ENCODE data around the gene GLYATL1. TPM values are rescaled to one million over a fixed set of nuclear protein-coding genes. Genes with fewer than 3 reads are reported as not detected.

The GLYATL1 gene
- total RNA-seq, 1 experiment from 2014 or later, result not detected

GRCh38 chr11:58928107-58928499 is 11.2 kb upstream of the GLYATL1 start:
- H4K20me1 ChIP-seq (ENCODE audit: insufficient read depth), result no peaks in the 10 kb centered on the region
- no peaks in the 10 kb centered on the region for H3K9me2 ChIP-seq (ENCODE audit: insufficient read depth)
- BruUV-seq (replicated peaks), result no TSS peak
- POLR2A ChIA-PET, result no interaction called here
- no peak overlapping the region for H3K9ac ChIP-seq (ENCODE audit: low read length)
- CTCF ChIA-PET, result interaction anchor here (1.5 kb wide), 1 partner anchor 130 kb away, joined by 6 read pairs; no protein-coding TSS in a partner anchor
- no peak overlapping the region for H3K4me2 ChIP-seq (ENCODE audit: low read length)
- no peak for ATAC-seq
- H2AFZ ChIP-seq (ENCODE audit: low read depth, low read length, poor library complexity, severe bottlenecking), result no peak overlapping the region
- no peak overlapping the region for H3K27ac ChIP-seq (ENCODE audit: low read depth, low read length)
- no peak overlapping the region for H3K4me3 ChIP-seq (replicated peaks in 1 of 2; ENCODE audit: low read depth in 1 of 2, low read length in 2 of 2)
- no peaks in the 10 kb centered on the region for H3K36me3 ChIP-seq (ENCODE audit: control insufficient read depth in 1 of 2, insufficient read depth in 2 of 2, low read length in 2 of 2)
- H3K4me1 ChIP-seq (ENCODE audit: control insufficient read depth in 1 of 2, insufficient read depth in 2 of 2, low read length in 2 of 2), result peaks cover 12 to 13% of the 10 kb centered on the region in 2 experiments
- RAD21 ChIA-PET (ENCODE audit: low non-redundant PET in 1 of 2, low total read pairs in 2 of 2, uncharacterized antibody in 2 of 2, unreplicated experiment in 2 of 2), result no interaction called here
- H3K27me3 ChIP-seq (ENCODE audit: insufficient read depth, low read length), result no peaks in the 10 kb centered on the region
- no peak for DNase-seq (ENCODE audit: low read depth, low spot score)
- TF ChIP-seq EZH2phosphoT487 (IDR thresholded peaks at IDR 0.05; ENCODE audit: borderline replicate concordance) (no peak), CTCF (IDR thresholded peaks at IDR 0.05 in 2 of 3, conservative IDR thresholded peaks at IDR 0.05 in 1 of 3; ENCODE audit: borderline replicate concordance in 1 of 3, insufficient read depth in 1 of 3, low read depth in 2 of 3, low read length in 2 of 3) (no peak), POLR2AphosphoS5 (IDR thresholded peaks at IDR 0.05; ENCODE audit: low read depth, low read length) (no peak)
- no peaks in the 10 kb centered on the region for H3K79me2 ChIP-seq (ENCODE audit: insufficient read depth, low read length)
- no peaks in the 10 kb centered on the region for H3K9me3 ChIP-seq (ENCODE audit: control insufficient read depth in 1 of 2, insufficient read depth in 1 of 2, low read depth in 1 of 2, low read length in 2 of 2)
- intact Hi-C loops (cut with micrococcal nuclease), result loop anchor here (10.0 kb wide), 1 partner anchor 217 kb away; the partner anchor contains the start of gene FAM111A

GRCh38 chr11:58928691-58929090 is 10.6 kb upstream of the GLYATL1 start:
- peaks cover 7 to 10% of the 10 kb centered on the region in 2 experiments for H3K4me1 ChIP-seq (ENCODE audit: control insufficient read depth in 1 of 2, insufficient read depth in 2 of 2, low read length in 2 of 2)
- no peaks in the 10 kb centered on the region for H3K79me2 ChIP-seq (ENCODE audit: insufficient read depth, low read length)
- no peak overlapping the region for H2AFZ ChIP-seq (ENCODE audit: low read depth, low read length, poor library complexity, severe bottlenecking)
- H3K9ac ChIP-seq (ENCODE audit: low read length), result no peak overlapping the region
- no peaks in the 10 kb centered on the region for H3K9me2 ChIP-seq (ENCODE audit: insufficient read depth)
- no TSS peak for BruUV-seq (replicated peaks)
- no peak overlapping the region for H3K27ac ChIP-seq (ENCODE audit: low read depth, low read length)
- ATAC-seq (no peak), DNase-seq (ENCODE audit: low read depth, low spot score) (no peak)
- POLR2A ChIA-PET, result no interaction called here
- H3K4me3 ChIP-seq (replicated peaks in 1 of 2; ENCODE audit: low read depth in 1 of 2, low read length in 2 of 2), result no peak overlapping the region
- intact Hi-C loops (cut with micrococcal nuclease), result loop anchor here (10.0 kb wide), 1 partner anchor 216 kb away; the partner anchor contains the start of gene FAM111A
- RAD21 ChIA-PET (ENCODE audit: low non-redundant PET in 1 of 2, low total read pairs in 2 of 2, uncharacterized antibody in 2 of 2, unreplicated experiment in 2 of 2), result no interaction called here
- CTCF ChIA-PET, result no interaction called here
- no peaks in the 10 kb centered on the region for H3K36me3 ChIP-seq (ENCODE audit: control insufficient read depth in 1 of 2, insufficient read depth in 2 of 2, low read length in 2 of 2)
- H3K27me3 ChIP-seq (ENCODE audit: insufficient read depth, low read length), result no peaks in the 10 kb centered on the region
- H3K4me2 ChIP-seq (ENCODE audit: low read length), result no peak overlapping the region
- H3K9me3 ChIP-seq (ENCODE audit: control insufficient read depth in 1 of 2, insufficient read depth in 1 of 2, low read depth in 1 of 2, low read length in 2 of 2), result no peaks in the 10 kb centered on the region
- H4K20me1 ChIP-seq (ENCODE audit: insufficient read depth), result no peaks in the 10 kb centered on the region
- TF ChIP-seq JUND (IDR thresholded peaks at IDR 0.05), result no peak
- no peak for TF ChIP-seq EZH2phosphoT487 (IDR thresholded peaks at IDR 0.05; ENCODE audit: borderline replicate concordance)
- TF ChIP-seq MAX (IDR thresholded peaks at IDR 0.05), result no peak
- no peak for TF ChIP-seq ZNF274 (IDR thresholded peaks at IDR 0.05; ENCODE audit: low read depth, low read length)
- TF ChIP-seq POLR2AphosphoS5 (IDR thresholded peaks at IDR 0.05; ENCODE audit: low read depth, low read length), result no peak
- TF ChIP-seq EZH2 (IDR thresholded peaks at IDR 0.05), result no peak
- TF ChIP-seq SP1 (IDR thresholded peaks at IDR 0.05; ENCODE audit: low read depth), result no peak
- TF ChIP-seq TCF7L2 (IDR thresholded peaks at IDR 0.05; ENCODE audit: borderline replicate concordance, extremely low read depth, insufficient read depth, insufficient read length), result no peak
- TF ChIP-seq CBX3 (IDR thresholded peaks at IDR 0.05; ENCODE audit: low read depth), result no peak
- TF ChIP-seq CEBPB (IDR thresholded peaks at IDR 0.05; ENCODE audit: low read depth), result no peak
- TF ChIP-seq CTCF (IDR thresholded peaks at IDR 0.05 in 2 of 3, conservative IDR thresholded peaks at IDR 0.05 in 1 of 3; ENCODE audit: borderline replicate concordance in 1 of 3, insufficient read depth in 1 of 3, low read depth in 2 of 3, low read length in 2 of 3), result no peak
- TF ChIP-seq SIN3A (IDR thresholded peaks at IDR 0.05; ENCODE audit: low read depth), result no peak
